Cortex of kidney (tissue), 1 donor: ENCODE measurements around the gene AMDHD2.
"Not testable (repeated sequence)": the region's sequence is repeated elsewhere in the genome, so short reads cannot be mapped to it uniquely, and the experiment has no call there.

Experiments used
- DNase-seq: peaks from one replicate; lab custom pipeline; 2025; lab: John Stamatoyannopoulos, UW

AMDHD2 gene

GRCh38 chr16:2534335-2534734 is 14.2 kb downstream of the AMDHD2 start:
- DNase-seq = not testable (repeated sequence)

- DNase-seq = no peak
Measured at GRCh38 chr16:2535625-2536013, 15.4 kb downstream of the AMDHD2 start.

GRCh38 chr16:2537451-2538379 is 17.5 kb downstream of the AMDHD2 start, which contains the start of gene PDPK1:
Gene PDPK1 (plus strand): TSS chr16:2538021. CDS start chr16:2538113, 92 bp downstream.
- no peak for DNase-seq

GRCh38 chr16:2539192-2539844 is 19.1 kb downstream of the AMDHD2 start:
- DNase-seq = not testable (repeated sequence)

- DNase-seq = not testable (repeated sequence)
Measured at GRCh38 chr16:2539845-2540458, 19.8 kb downstream of the AMDHD2 start.

- DNase-seq = not testable (repeated sequence)
Measured at GRCh38 chr16:2540912-2541311, 20.7 kb downstream of the AMDHD2 start.

GRCh38 chr16:2541409-2541808 is 21.2 kb downstream of the AMDHD2 start:
- DNase-seq = not testable (repeated sequence)

GRCh38 chr16:2543771-2544170 is 23.6 kb downstream of the AMDHD2 start:
- not testable (repeated sequence) for DNase-seq

GRCh38 chr16:2550283-2550878 is 30.2 kb downstream of the AMDHD2 start:
- not testable (repeated sequence) for DNase-seq

GRCh38 chr16:2551420-2551889 is 31.3 kb downstream of the AMDHD2 start:
- DNase-seq = not testable (repeated sequence)

GRCh38 chr16:2554709-2555425 is 34.7 kb downstream of the AMDHD2 start:
- not testable (repeated sequence) for DNase-seq

GRCh38 chr16:2557150-2557549 is 37.0 kb downstream of the AMDHD2 start:
- not testable (repeated sequence) for DNase-seq

GRCh38 chr16:2560131-2560797 is 40.1 kb downstream of the AMDHD2 start:
- not testable (repeated sequence) for DNase-seq

- DNase-seq = not testable (repeated sequence)
Measured at GRCh38 chr16:2560798-2561133, 40.6 kb downstream of the AMDHD2 start.

- DNase-seq = not testable (repeated sequence)
Measured at GRCh38 chr16:2567506-2567905, 47.3 kb downstream of the AMDHD2 start.

- DNase-seq = not testable (repeated sequence)
Measured at GRCh38 chr16:2568573-2568972, 48.4 kb downstream of the AMDHD2 start.

- not testable (repeated sequence) for DNase-seq
Measured at GRCh38 chr16:2572704-2573103, 52.5 kb downstream of the AMDHD2 start.

GRCh38 chr16:2575839-2576238 is 55.7 kb downstream of the AMDHD2 start:
- DNase-seq = not testable (repeated sequence)

GRCh38 chr16:2577044-2577443 is 56.9 kb downstream of the AMDHD2 start:
- not testable (repeated sequence) for DNase-seq

GRCh38 chr16:2578905-2579304 is 58.7 kb downstream of the AMDHD2 start:
- not testable (repeated sequence) for DNase-seq

GRCh38 chr16:2580143-2580542 is 60.0 kb downstream of the AMDHD2 start:
- DNase-seq = not testable (repeated sequence)
